SK-N-MC (cell line): ENCODE results near the gene PLXNB2.

Experiments
- EZH2 ChIP-seq: fragments of 200-600 bp; sonication (generic); IDR thresholded peaks from one replicate; pipeline ENCODE4 v1.6.1; 2017; ENCODE audit warnings: antibody characterized with exemption
- FOXP2 ChIP-seq: optimal IDR thresholded peaks from 2 replicates; pipeline ENCODE3; 2011; ENCODE audit warnings: mild to moderate bottlenecking, moderate library complexity; ENCODE audit not compliant: insufficient read depth; ENCODE audit errors: extremely low read length, control extremely low read depth

- no peak for TF ChIP-seq FOXP2
- TF ChIP-seq EZH2, result no peak
These were observed 3.5 kb downstream of the PLXNB2 start for GRCh38 chr22:50303848-50304527.
